Left lung (tissue), 10 donors: ENCODE results near the gene EDN2. TPM values are rescaled to one million over a fixed set of nuclear protein-coding genes. Genes with fewer than 3 reads are reported as not detected.

Source experiments
- ATAC-seq: fragments of 200-7000 bp; cut with Tn5 transposase; one replicate; pipeline ENCODE4 v1.9.1; 2020; ENCODE audit warnings: moderate library complexity
- DNase-seq, 4 donors: peaks; one replicate each; pipeline ENCODE4 v3.0.0-alpha.2; 2013 to 2020
- H3K27ac ChIP-seq, 2 donors: fragments of 200-600 bp; sonication (generic) in 1 of 2; one replicate each; pipeline versions ENCODE4 v1.5.0 to v1.8.0; 2020 to 2021
- H3K27me3 ChIP-seq, 2 donors: fragments of 200-600 bp; sonication (generic) in 1 of 2; one replicate each; pipeline versions ENCODE4 v1.5.0 to v1.8.0; 2020 to 2021
- H3K36me3 ChIP-seq, 2 donors: fragments of 200-600 bp; sonication (generic) in 1 of 2; one replicate each; pipeline versions ENCODE4 v1.5.0 to v1.8.0; 2020 to 2021
- H3K4me1 ChIP-seq, 2 donors: fragments of 200-600 bp; one replicate each; pipeline ENCODE4 v1.8.0; 2021
- H3K4me3 ChIP-seq, 2 donors: fragments of 200-600 bp; sonication (generic) in 1 of 2; one replicate each; pipeline versions ENCODE4 v1.5.0 to v1.8.0; 2020 to 2021; ENCODE audit warnings: mild to moderate bottlenecking in 1 of 2
- H3K9me3 ChIP-seq, 2 donors: fragments of 200-600 bp; sonication (generic) in 1 of 2; one replicate each; pipeline versions ENCODE4 v1.5.0 to v1.8.0; 2020 to 2021
- intact Hi-C, 2 donors: fragments of 100-400 bp; cut with DNase I; formaldehyde crosslinking; loops; one replicate each; pipeline versions ENCODE4 v1.11.2 to v1.14.2; 2022
- polyA plus RNA-seq, 6 donors: library from polyadenylated mRNA; unstranded; fragments of 120-200 nt; gene quantifications; one replicate each; pipeline ENCODE4 v1.2.1, GENCODE V29; 2013; ENCODE audit not compliant: insufficient read length in 6 of 6
- total RNA-seq, 2 donors: library from RNA; stranded (reverse); fragmentation: NEBNext Ultra II Directional; extraction: Animal tissue kit (Norgen Biotek cat#: 25700); gene quantifications; one replicate each; pipeline ENCODE4 v1.2.1, GENCODE V29; 2021
- TF ChIP-seq, protein P1 (sequence below), 2 donors: fragments of 200-600 bp; sonication (generic) in 1 of 2; IDR thresholded peaks; one replicate each; pipeline versions ENCODE4 v1.5.0 to v1.8.0; 2021; ENCODE audit warnings: antibody characterized with exemption in 2 of 2
- donor health status: DM: no; HTN: yes; CAD: no.
- donor health status: DM: no; HTN: no; CAD: no.

EDN2 gene
- total and polyA plus RNA-seq, 8 donors: 0.22 to 4.0 (median 0.36) TPM; not detected in 1

- TF ChIP-seq, protein P1, sequence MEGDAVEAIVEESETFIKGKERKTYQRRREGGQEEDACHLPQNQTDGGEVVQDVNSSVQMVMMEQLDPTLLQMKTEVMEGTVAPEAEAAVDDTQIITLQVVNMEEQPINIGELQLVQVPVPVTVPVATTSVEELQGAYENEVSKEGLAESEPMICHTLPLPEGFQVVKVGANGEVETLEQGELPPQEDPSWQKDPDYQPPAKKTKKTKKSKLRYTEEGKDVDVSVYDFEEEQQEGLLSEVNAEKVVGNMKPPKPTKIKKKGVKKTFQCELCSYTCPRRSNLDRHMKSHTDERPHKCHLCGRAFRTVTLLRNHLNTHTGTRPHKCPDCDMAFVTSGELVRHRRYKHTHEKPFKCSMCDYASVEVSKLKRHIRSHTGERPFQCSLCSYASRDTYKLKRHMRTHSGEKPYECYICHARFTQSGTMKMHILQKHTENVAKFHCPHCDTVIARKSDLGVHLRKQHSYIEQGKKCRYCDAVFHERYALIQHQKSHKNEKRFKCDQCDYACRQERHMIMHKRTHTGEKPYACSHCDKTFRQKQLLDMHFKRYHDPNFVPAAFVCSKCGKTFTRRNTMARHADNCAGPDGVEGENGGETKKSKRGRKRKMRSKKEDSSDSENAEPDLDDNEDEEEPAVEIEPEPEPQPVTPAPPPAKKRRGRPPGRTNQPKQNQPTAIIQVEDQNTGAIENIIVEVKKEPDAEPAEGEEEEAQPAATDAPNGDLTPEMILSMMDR (IDR thresholded peaks at IDR 0.05): no peak
- Histone ChIP-seq H3K27me3 (peaks cover 0 to 31% of the 10 kb centered on the region in 2 donors), H3K9me3 (no peaks in the 10 kb centered on the region), H3K4me3 (no peak overlapping the region), H3K36me3 (no peaks in the 10 kb centered on the region), H3K27ac (no peak overlapping the region), H3K4me1 (peaks cover 13 to 21% of the 10 kb centered on the region in 2 donors)
- intact Hi-C loops: no loop called here
- DNase-seq (no peak), ATAC-seq (no peak)
These were observed 48.0 kb downstream of the EDN2 start for GRCh38 chr1:41436281-41437010.

- Histone ChIP-seq H3K9me3 (no peaks in the 10 kb centered on the region), H3K36me3 (no peaks in the 10 kb centered on the region), H3K4me1 (peaks cover 13 to 21% of the 10 kb centered on the region in 2 donors), H3K27me3 (peaks cover 0 to 31% of the 10 kb centered on the region in 2 donors), H3K4me3 (no peak overlapping the region), H3K27ac (no peak overlapping the region)
- ATAC-seq (no peak), DNase-seq (no peak)
- TF ChIP-seq, protein P1 (IDR thresholded peaks at IDR 0.05): no peak
- intact Hi-C loops: no loop called here
These were observed 48.8 kb downstream of the EDN2 start for GRCh38 chr1:41435570-41436178.

DNA sequence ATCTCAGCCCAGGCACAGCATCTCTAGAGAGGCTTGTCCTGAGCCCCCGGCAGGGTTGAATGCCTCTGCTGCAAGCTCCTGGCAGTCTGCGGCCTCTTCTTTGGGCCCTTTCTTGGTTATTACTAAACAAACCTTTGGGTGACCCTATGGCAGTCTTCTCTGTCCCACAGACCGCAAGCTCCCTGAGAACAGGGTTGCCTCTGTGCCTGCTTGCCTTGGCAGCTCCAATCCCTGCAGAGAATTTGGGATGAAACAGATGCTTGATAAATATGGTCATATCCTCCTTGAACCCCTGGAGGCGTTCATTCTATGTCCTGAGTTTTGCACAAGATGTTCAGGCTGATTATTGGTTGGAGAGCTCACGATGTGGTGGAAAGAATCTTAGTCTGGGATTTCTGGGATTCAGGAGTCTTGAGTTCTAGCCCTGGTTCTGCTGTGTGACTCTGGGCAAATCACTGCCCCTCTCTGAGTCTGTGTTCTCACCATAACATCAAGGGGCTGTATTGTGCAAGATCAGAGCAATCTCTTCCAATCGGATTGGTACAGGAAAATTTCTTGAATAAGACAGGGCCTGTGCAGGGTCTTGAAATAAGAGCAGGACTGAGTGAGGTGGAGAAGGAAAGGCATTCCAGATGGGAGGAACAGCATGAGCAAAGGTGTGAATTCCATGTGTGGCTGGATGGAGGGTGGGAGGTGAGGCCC is 49.6 kb downstream of the EDN2 start:
- DNase-seq: no peak
- no peaks in the 10 kb centered on the region for H3K9me3 ChIP-seq
- H3K27ac ChIP-seq: no peak overlapping the region
- H3K4me3 ChIP-seq: no peak overlapping the region
- no peak for ATAC-seq
- H3K27me3 ChIP-seq: peaks cover 0 to 31% of the 10 kb centered on the region in 2 donors
- no peaks in the 10 kb centered on the region for H3K36me3 ChIP-seq
- TF ChIP-seq, protein P1 (IDR thresholded peaks at IDR 0.05): no peak
- intact Hi-C loops: loop anchor here in 1 of 2 donors (5.0 kb wide), 2 partner anchors 153 to 168 kb away; no protein-coding TSS in a partner anchor
- H3K4me1 ChIP-seq: peaks cover 13 to 21% of the 10 kb centered on the region in 2 donors

- Histone ChIP-seq H3K4me1 (peaks cover 13 to 21% of the 10 kb centered on the region in 2 donors), H3K27ac (no peak overlapping the region), H3K27me3 (peaks cover 0 to 31% of the 10 kb centered on the region in 2 donors), H3K36me3 (no peaks in the 10 kb centered on the region), H3K4me3 (no peak overlapping the region), H3K9me3 (no peaks in the 10 kb centered on the region)
- no peak for ATAC-seq
- no peak for DNase-seq
- intact Hi-C loops: loop anchor here in 1 of 2 donors (5.0 kb wide), 2 partner anchors 152 to 167 kb away; no protein-coding TSS in a partner anchor
- TF ChIP-seq, protein P1 (IDR thresholded peaks at IDR 0.05): no peak
These were observed 50.2 kb downstream of the EDN2 start for GRCh38 chr1:41434306-41434705.

DNA sequence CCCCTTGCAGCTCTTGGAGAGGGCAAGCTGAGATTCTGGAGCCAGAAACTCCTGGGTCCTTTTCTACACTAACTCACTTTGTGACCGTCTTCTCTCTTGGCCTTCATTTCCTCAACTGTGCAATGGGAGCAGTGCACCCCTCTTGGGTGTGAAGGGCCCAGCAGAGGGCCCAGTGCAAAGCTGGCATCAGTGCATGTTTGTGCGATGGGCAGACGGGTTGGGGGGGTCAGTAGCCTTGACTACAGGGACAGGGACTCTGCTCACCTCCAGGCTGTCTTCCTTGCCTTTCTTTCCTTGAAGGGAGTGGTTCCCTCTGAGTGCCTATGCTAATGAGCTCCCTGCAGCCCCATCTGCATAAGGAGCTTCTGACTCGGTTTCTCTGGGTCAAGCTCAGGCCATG is 51.0 kb downstream of the EDN2 start:
- no peak overlapping the region for H3K4me3 ChIP-seq
- intact Hi-C loops: loop anchor here in 1 of 2 donors (5.0 kb wide), 2 partner anchors 151 to 166 kb away; no protein-coding TSS in a partner anchor
- H3K27me3 ChIP-seq: peaks cover 0 to 31% of the 10 kb centered on the region in 2 donors
- no peak for ATAC-seq
- H3K4me1 ChIP-seq: peaks cover 13 to 26% of the 10 kb centered on the region in 2 donors
- TF ChIP-seq, protein P1 (IDR thresholded peaks at IDR 0.05): no peak
- H3K36me3 ChIP-seq: no peaks in the 10 kb centered on the region
- no peak for DNase-seq
- H3K9me3 ChIP-seq: no peaks in the 10 kb centered on the region
- H3K27ac ChIP-seq: no peak overlapping the region
